Embryonic facial prominence (tissue), 1 donor: ENCODE data around the gene PLB1.
A peak's percentile ranks its signal among the peaks of the same experiment; 100 is the strongest.
"Not testable (repeated sequence)": the region's sequence is repeated elsewhere in the genome, so short reads cannot be mapped to it uniquely, and the experiment has no call there.

Source experiments
- DNase-seq: peaks from one replicate; pipeline ENCODE4 v3.0.0-alpha.2; 2016; ENCODE audit errors: extremely low spot score

PLB1 gene

GRCh38 chr2:28648147-28648546, 152.3 kb downstream of the PLB1 start:
- no peak for DNase-seq

- DNase-seq: no peak
Measured at GRCh38 chr2:28648671-28649395, 153.0 kb downstream of the PLB1 start.

GRCh38 chr2:28649481-28650265, 153.8 kb downstream of the PLB1 start:
- no peak for DNase-seq

GRCh38 chr2:28650266-28650584, 154.4 kb downstream of the PLB1 start:
- DNase-seq: no peak

- DNase-seq: no peak
Measured at GRCh38 chr2:28652217-28652616, 156.4 kb downstream of the PLB1 start.

- no peak for DNase-seq
Measured at GRCh38 chr2:28653892-28654662, 158.2 kb downstream of the PLB1 start.

GRCh38 chr2:28654663-28655320, 158.9 kb downstream of the PLB1 start:
- DNase-seq: no peak

GRCh38 chr2:28656937-28657615, 161.2 kb downstream of the PLB1 start:
- DNase-seq: no peak

GRCh38 chr2:28658369-28658768, 162.5 kb downstream of the PLB1 start:
- DNase-seq: no peak

- no peak for DNase-seq
Measured at GRCh38 chr2:28659127-28659526, 163.3 kb downstream of the PLB1 start.

- DNase-seq: no peak
Measured at GRCh38 chr2:28661589-28662001, 165.7 kb downstream of the PLB1 start.

GRCh38 chr2:28662044-28662443, 166.2 kb downstream of the PLB1 start:
- DNase-seq: no peak

GRCh38 chr2:28662468-28663181, 166.8 kb downstream of the PLB1 start:
- DNase-seq: no peak

GRCh38 chr2:28663359-28663758, 167.5 kb downstream of the PLB1 start:
- DNase-seq: no peak

GRCh38 chr2:28664120-28664842, 168.4 kb downstream of the PLB1 start:
- no peak for DNase-seq

- DNase-seq: peak; percentile 82
Measured at GRCh38 chr2:28665041-28665704, 169.3 kb downstream of the PLB1 start.

GRCh38 chr2:28665811-28666377, 170.0 kb downstream of the PLB1 start:
- not testable (repeated sequence) for DNase-seq

GRCh38 chr2:28666496-28667184, 170.8 kb downstream of the PLB1 start:
- DNase-seq: no peak

GRCh38 chr2:28667261-28667660, 171.4 kb downstream of the PLB1 start:
- no peak for DNase-seq
